DMS79 treated with DMSO at 0.1 percent for 48 hours (cell line): ENCODE measurements around the gene LCE1C.

ENCODE experiments used
- DNase-seq: peaks from one replicate; lab custom pipeline; 2025; lab: John Stamatoyannopoulos, UW

Gene LCE1C

GRCh38 chr1:152806576-152806975, at the start of gene LCE1C:
Gene LCE1C, minus strand, starts transcription at chr1:152806651. Its CDS starts 1,173 bp downstream, at chr1:152805478.
- no peak for DNase-seq

- DNase-seq, result no peak
Measured at GRCh38 chr1:152855661-152856060, 49.2 kb upstream of the LCE1C start.

- DNase-seq, result no peak
Measured at GRCh38 chr1:152842556-152842955, 36.1 kb upstream of the LCE1C start, which contains the start of gene LCE6A. Gene LCE6A, plus strand, starts transcription at chr1:152842856. Its CDS starts 665 bp downstream, at chr1:152843521.

- no peak for DNase-seq
Measured at GRCh38 chr1:152836870-152837269, 30.4 kb upstream of the LCE1C start.

- DNase-seq, result no peak
Measured at GRCh38 chr1:152827173-152827572, 20.7 kb upstream of the LCE1C start, which contains the start of gene LCE1A. Gene LCE1A, plus strand, starts transcription at chr1:152827473. Its CDS starts 0 bp downstream, at chr1:152827473.

- DNase-seq, result no peak
Measured at GRCh38 chr1:152824964-152825363, 18.5 kb upstream of the LCE1C start.

- no peak for DNase-seq
Measured at GRCh38 chr1:152823294-152823693, 16.8 kb upstream of the LCE1C start.

GRCh38 chr1:152817309-152817708, 10.9 kb upstream of the LCE1C start:
- no peak for DNase-seq

- no peak for DNase-seq
Measured at GRCh38 chr1:152811671-152812070, 5.2 kb upstream of the LCE1C start, which contains the start of gene LCE1B. Gene LCE1B, plus strand, starts transcription at chr1:152811971. Its CDS starts 476 bp downstream, at chr1:152812447.

- no peak for DNase-seq
Measured at GRCh38 chr1:152811050-152811449, 4.6 kb upstream of the LCE1C start.

- DNase-seq, result no peak
Measured at GRCh38 chr1:152801333-152801732, 5.1 kb downstream of the LCE1C start.

- no peak for DNase-seq
Measured at GRCh38 chr1:152796421-152796820, 10.0 kb downstream of the LCE1C start, which contains the start of gene LCE1D. Gene LCE1D, plus strand, starts transcription at chr1:152796721. Its CDS starts 1,074 bp downstream, at chr1:152797795.

- no peak for DNase-seq
Measured at GRCh38 chr1:152795686-152796085, 10.8 kb downstream of the LCE1C start.

- DNase-seq, result peak; percentile 10
Measured at GRCh38 chr1:152786077-152786476, 20.4 kb downstream of the LCE1C start, which contains the start of gene LCE1E. Gene LCE1E, plus strand, starts transcription at chr1:152786257. Its CDS starts 1,043 bp downstream, at chr1:152787300.

- DNase-seq, result no peak
Measured at GRCh38 chr1:152783095-152783494, 23.4 kb downstream of the LCE1C start.

- no peak for DNase-seq
Measured at GRCh38 chr1:152777510-152778137, 28.8 kb downstream of the LCE1C start.

GRCh38 chr1:152776361-152776760, 30.1 kb downstream of the LCE1C start:
- DNase-seq, result no peak

- DNase-seq, result no peak
Measured at GRCh38 chr1:152774875-152775274, 31.6 kb downstream of the LCE1C start, which contains the start of gene LCE1F. Gene LCE1F, plus strand, starts transcription at chr1:152775140. Its CDS starts 1,232 bp downstream, at chr1:152776372.

GRCh38 chr1:152770411-152770810, 36.0 kb downstream of the LCE1C start:
- no peak for DNase-seq

- DNase-seq, result no peak
Measured at GRCh38 chr1:152768847-152769533, 37.5 kb downstream of the LCE1C start.

- DNase-seq, result no peak
Measured at GRCh38 chr1:152761609-152762213, 44.7 kb downstream of the LCE1C start.

GRCh38 chr1:152760551-152761190, 45.8 kb downstream of the LCE1C start:
- no peak for DNase-seq
